H1 (cell line): ENCODE results near the gene SEMA3E. TPM values are rescaled to one million over a fixed set of nuclear protein-coding genes. Genes with fewer than 3 reads are reported as not detected.

Source experiments
- CTCF ChIA-PET: fragments of 300-600 bp; sonication (Branson Sonifier 250); formaldehyde crosslinking; loops from one replicate; lab custom pipeline; 2021; ENCODE audit not compliant: partially characterized antibody; lab: Charles Lee
- POLR2A ChIA-PET: fragments of 300-600 bp; sonication (Branson Sonifier 250); formaldehyde crosslinking; loops from one replicate; lab custom pipeline; 2021; ENCODE audit warnings: inconsistent platforms; ENCODE audit not compliant: partially characterized antibody; lab: Charles Lee
- DNase-seq, 2 experiments: peaks; one replicate each; pipeline versions ENCODE4 v3.0.0 to v3.0.0-alpha.2; 2010 to 2022; ENCODE audit warnings: low spot score in 2 of 2, low read depth in 1 of 2, mixed read lengths in 1 of 2
- FAIRE-seq: peaks from 2 replicates; lab custom pipeline; 2011; peaks lifted over from hg19 to GRCh38; lab: Jason Lieb, UNC
- H2AFZ ChIP-seq: 2 replicates; pipeline ENCODE4 v1.8.1; 2012; ENCODE audit warnings: low read length, inconsistent platforms
- H2AK5ac ChIP-seq: 2 replicates; pipeline ENCODE4 v1.6.1; 2013; ENCODE audit warnings: low read depth, low read length
- H2BK120ac ChIP-seq: replicated peaks from 2 replicates; pipeline ENCODE3; 2013; ENCODE audit warnings: low read depth, low read length, inconsistent platforms
- H2BK12ac ChIP-seq: 2 replicates; pipeline ENCODE4 v1.6.1; 2013; ENCODE audit warnings: low read depth, low read length
- H2BK15ac ChIP-seq: 2 replicates; pipeline ENCODE4 v1.6.1; 2013; ENCODE audit warnings: low read length
- H2BK20ac ChIP-seq: 2 replicates; pipeline ENCODE4 v1.6.1; 2013; ENCODE audit warnings: low read length
- H2BK5ac ChIP-seq: 2 replicates; pipeline ENCODE4 v1.6.1; 2013; ENCODE audit warnings: low read depth, low read length
- H3K14ac ChIP-seq: 2 replicates; pipeline ENCODE4 v1.6.1; 2013; ENCODE audit warnings: inconsistent platforms; ENCODE audit not compliant: insufficient read length
- H3K18ac ChIP-seq: 2 replicates; pipeline ENCODE4 v1.6.1; 2013; ENCODE audit warnings: low read length; ENCODE audit errors: extremely low read depth
- H3K23ac ChIP-seq: 2 replicates; pipeline ENCODE4 v1.6.1; 2013; ENCODE audit warnings: inconsistent platforms; ENCODE audit not compliant: insufficient read length
- H3K23me2 ChIP-seq: 2 replicates; pipeline ENCODE4 v1.6.1; 2013; ENCODE audit warnings: low read depth, low read length
- H3K27ac ChIP-seq: 2 replicates; pipeline ENCODE4 v1.6.1; 2011; ENCODE audit warnings: low read depth, low read length, inconsistent platforms
- H3K27me3 ChIP-seq, 4 experiments: replicated peaks in 1 of 4; 1 replicate in 1 of 4; 2 replicates in 3 of 4; pipeline versions ENCODE4 v1.6.1 to v1.8.1; 2011 to 2013; ENCODE audit warnings: low read length in 3 of 4, mild to moderate bottlenecking in 3 of 4, inconsistent platforms in 2 of 4, mixed read lengths in 2 of 4, moderate library complexity in 1 of 4; ENCODE audit not compliant: control insufficient read depth in 3 of 4, insufficient read depth in 3 of 4; ENCODE audit errors: extremely low read depth in 1 of 4
- H3K36me3 ChIP-seq, 4 experiments: 2 replicates each; pipeline versions ENCODE4 v1.6.1 to v1.8.1; 2011 to 2013; ENCODE audit warnings: mild to moderate bottlenecking in 4 of 4, low read length in 3 of 4, moderate library complexity in 2 of 4, control low read depth in 1 of 4, inconsistent platforms in 1 of 4; ENCODE audit not compliant: insufficient read depth in 4 of 4, control insufficient read depth in 2 of 4
- H3K4ac ChIP-seq: replicated peaks from 2 replicates; pipeline ENCODE3; 2013; ENCODE audit warnings: low read length, low read depth, mixed read lengths, inconsistent platforms; ENCODE audit not compliant: insufficient read length
- H3K4me1 ChIP-seq, 4 experiments: replicated peaks in 1 of 4; 1 replicate in 1 of 4; 2 replicates in 3 of 4; pipeline versions ENCODE4 v1.6.1 to v1.8.1; 2011 to 2013; ENCODE audit warnings: low read length in 3 of 4, inconsistent platforms in 2 of 4, mixed read lengths in 1 of 4; ENCODE audit not compliant: insufficient read depth in 4 of 4, control insufficient read depth in 3 of 4
- H3K4me2 ChIP-seq, 2 experiments: 2 replicates each; pipeline versions ENCODE4 v1.6.1 to v1.8.1; 2011 to 2013; ENCODE audit warnings: low read depth in 2 of 2, low read length in 2 of 2, control low read depth in 1 of 2, inconsistent platforms in 1 of 2, mild to moderate bottlenecking in 1 of 2; ENCODE audit not compliant: insufficient read depth in 1 of 2
- H3K4me3 ChIP-seq, 4 experiments: fragments of 200-600, 300-600 bp in 1 of 4; sonication (generic), shearing (Covaris generic), sonication (Bioruptor Twin) in 1 of 4; 2 replicates each; pipeline versions ENCODE4 v1.5.1 to v1.8.1; 2011 to 2016; ENCODE audit warnings: low read length in 4 of 4, low read depth in 3 of 4, control low read depth in 2 of 4, inconsistent platforms in 2 of 4, mild to moderate bottlenecking in 2 of 4, mixed read lengths in 1 of 4, moderate library complexity in 1 of 4; ENCODE audit not compliant: insufficient read depth in 2 of 4; ENCODE audit errors: extremely low read depth in 1 of 4
- H3K56ac ChIP-seq: replicated peaks from 2 replicates; pipeline ENCODE3; 2013; ENCODE audit warnings: low read depth, mild to moderate bottlenecking, mixed read lengths, low read length, inconsistent platforms; ENCODE audit not compliant: insufficient read length
- H3K79me1 ChIP-seq: 2 replicates; pipeline ENCODE4 v1.6.1; 2013; ENCODE audit warnings: low read depth, low read length, control low read depth
- H3K79me2 ChIP-seq, 2 experiments: 2 replicates each; pipeline versions ENCODE4 v1.6.1 to v1.8.1; 2012 to 2013; ENCODE audit warnings: low read length in 2 of 2, mild to moderate bottlenecking in 2 of 2, inconsistent platforms in 1 of 2; ENCODE audit not compliant: insufficient read depth in 2 of 2, control insufficient read depth in 1 of 2
- H3K9ac ChIP-seq, 4 experiments: replicated peaks in 1 of 4; 1 replicate in 1 of 4; 2 replicates in 3 of 4; pipeline versions ENCODE4 v1.6.1 to v1.8.1; 2011 to 2013; ENCODE audit warnings: low read depth in 3 of 4, low read length in 3 of 4, control low read depth in 2 of 4, mild to moderate bottlenecking in 2 of 4, moderate library complexity in 2 of 4, inconsistent platforms in 1 of 4; ENCODE audit errors: extremely low read depth in 1 of 4
- H3K9me3 ChIP-seq, 2 experiments: 2 replicates each; pipeline versions ENCODE4 v1.6.1 to v1.8.1; 2012 to 2013; ENCODE audit warnings: mild to moderate bottlenecking in 2 of 2, moderate library complexity in 2 of 2, control low read depth in 1 of 2, inconsistent platforms in 1 of 2, low read depth in 1 of 2, low read length in 1 of 2, mixed read lengths in 1 of 2; ENCODE audit not compliant: insufficient read depth in 2 of 2
- H4K20me1 ChIP-seq, 2 experiments: replicated peaks in 1 of 2; 2 replicates each; pipeline versions ENCODE3 to v1.8.1; 2011 to 2013; ENCODE audit warnings: inconsistent platforms in 2 of 2, low read length in 2 of 2, mild to moderate bottlenecking in 1 of 2; ENCODE audit not compliant: insufficient read depth in 2 of 2, control insufficient read depth in 1 of 2
- H4K5ac ChIP-seq: 2 replicates; pipeline ENCODE4 v1.6.1; 2013; ENCODE audit warnings: low read length, low read depth, mixed read lengths, inconsistent platforms; ENCODE audit not compliant: insufficient read length
- H4K8ac ChIP-seq: 2 replicates; pipeline ENCODE4 v1.8.0; 2013; ENCODE audit warnings: mild to moderate bottlenecking, moderate library complexity, low read length, inconsistent platforms; ENCODE audit not compliant: insufficient read depth; ENCODE audit errors: extremely low read depth
- H4K91ac ChIP-seq: replicated peaks from 2 replicates; pipeline ENCODE3; 2013; ENCODE audit warnings: low read length, mixed read lengths, inconsistent platforms; ENCODE audit not compliant: insufficient read length
- ATF3 ChIP-seq: IDR thresholded peaks from 2 replicates; pipeline ENCODE4 v1.6.1; 2011; ENCODE audit warnings: low read depth, mild to moderate bottlenecking, low read length; ENCODE audit not compliant: insufficient read depth
- CTCF ChIP-seq, 3 experiments: IDR thresholded peaks; 1 replicate in 2 of 3; 2 replicates in 1 of 3; pipeline versions ENCODE4 v1.5.1 to v1.6.1; 2011; ENCODE audit warnings: low read length in 3 of 3, mild to moderate bottlenecking in 3 of 3, inconsistent platforms in 2 of 3, low read depth in 1 of 3, moderate library complexity in 1 of 3; ENCODE audit not compliant: insufficient read depth in 1 of 3; ENCODE audit errors: control extremely low read depth in 1 of 3
- JUND ChIP-seq: IDR thresholded peaks from 2 replicates; pipeline ENCODE4 v1.6.1; 2011; ENCODE audit warnings: mild to moderate bottlenecking, improper control_type of control experiment, low read length
- MAX ChIP-seq: IDR thresholded peaks from 2 replicates; pipeline ENCODE4 v1.6.1; 2012; ENCODE audit warnings: inconsistent platforms
- NRF1 ChIP-seq: IDR thresholded peaks from 2 replicates; pipeline ENCODE4 v1.6.1; 2011; ENCODE audit warnings: mild to moderate bottlenecking, low read depth, low read length, improper control_type of control experiment
- PHF8 ChIP-seq: fragments of 200-600 bp; sonication (generic); conservative IDR thresholded peaks from 2 replicates; pipeline ENCODE4 v1.7.1; 2012; ENCODE audit warnings: low read depth, mild to moderate bottlenecking, inconsistent platforms, low read length, moderate library complexity
- SIN3A ChIP-seq, 2 experiments: IDR thresholded peaks in 1 of 2; conservative IDR thresholded peaks in 1 of 2; 2 replicates each; pipeline ENCODE4 v1.6.1; 2011 to 2012; ENCODE audit warnings: low read length in 2 of 2, improper control_type of control experiment in 1 of 2, low read depth in 1 of 2, mild to moderate bottlenecking in 1 of 2
- SIRT6 ChIP-seq: IDR thresholded peaks from one replicate; pipeline ENCODE4 v1.7.1; 2012; ENCODE audit warnings: low read length, inconsistent platforms
- SUZ12 ChIP-seq: fragments of 200-600 bp; sonication (generic); IDR thresholded peaks from 2 replicates; pipeline ENCODE4 v1.6.1; 2012; ENCODE audit warnings: mild to moderate bottlenecking, inconsistent platforms, low read length, moderate library complexity, mixed read lengths
- WGBS, 2 experiments: shearing (Covaris generic) in 1 of 2; methylation state at CpG; one replicate each; pipeline versions ENCODE4 v1.1.6 to v1.1.7; 2013 to 2015; ENCODE audit warnings: low lambda C conversion rate in 2 of 2, mixed read lengths in 2 of 2, inconsistent platforms in 1 of 2, low coverage in 1 of 2, missing lambda C conversion rate in 1 of 2; ENCODE audit not compliant: insufficient replicate concordance in 2 of 2, insufficient coverage in 1 of 2, insufficient read length in 1 of 2; ENCODE audit errors: extremely low coverage in 1 of 2, missing lambda C conversion rate in 1 of 2; 5-methylcytosine and 5-hydroxymethylcytosine counted together
- polyA plus RNA-seq, 7 experiments: library from polyadenylated mRNA; depleted of rRNA in 3 of 7; stranded (reverse) in 5 of 7; unstranded in 2 of 7; fragments of >200 nt in 5 of 7; fragments of 200-250 nt in 2 of 7; gene quantifications; 1 replicate in 5 of 7; 2 replicates in 1 of 7; 4 replicates in 1 of 7; pipeline versions ENCODE4 v1.2.1 to v1.2.3, GENCODE V29; 2011 to 2013; ENCODE audit warnings: missing spikeins in 2 of 7, mixed read lengths in 2 of 7
- total RNA-seq: library from RNA; stranded (reverse); fragmentation: NEBNext Ultra II Directional; extraction: Animal tissue kit (Norgen Biotek cat#: 25700); gene quantifications from 2 replicates; pipeline ENCODE4 v1.2.1, GENCODE V29; 2021

The SEMA3E gene
- total and polyA plus RNA-seq, 2 of the 8 experiments (the other 6 are each of a cell fraction or from before 2014, with no cell fraction given) = 0.93 to 0.94 TPM

GRCh38 chr7:83455612-83456011, 193.3 kb downstream of the SEMA3E start:
- ChIA-PET CTCF (interaction anchor here (0.8 to 1.9 kb wide), 5 partner anchors 9 to 57 kb away, joined by 3 to 4 read pairs (median 3); no protein-coding TSS in a partner anchor), POLR2A (interaction anchor here (0.8 to 17.7 kb wide), 5 partner anchors 9 to 40 kb away, joined by 3 to 135 read pairs (median 4); no protein-coding TSS in a partner anchor)
- H3K36me3 ChIP-seq = peaks cover 0 to 4% (median 0%) of the 10 kb centered on the region in 4 experiments; a peak in 1 of 8 replicates
- H3K23me2 ChIP-seq = no peaks in the 10 kb centered on the region
- H4K8ac ChIP-seq = no peak overlapping the region
- peaks cover 0 to 32% (median 17%) of the 10 kb centered on the region in 4 experiments; a peak in 5 of 7 replicates for H3K4me1 ChIP-seq
- H2BK20ac ChIP-seq = peak overlapping the region; percentile 28; the same call in 1 of the 2 replicates
- no peak overlapping the region for H3K56ac ChIP-seq
- no peak for FAIRE-seq
- H3K9me3 ChIP-seq = no peaks in the 10 kb centered on the region
- H2BK120ac ChIP-seq = no peak overlapping the region
- H3K9ac ChIP-seq = no peak overlapping the region
- 78% methylated on average over 5 of the region's 5 CpGs; no CpG with 5 or more reads in 1 of the 2 experiments for WGBS, 2 experiments
- no peak for DNase-seq
- H3K4me2 ChIP-seq = no peak overlapping the region; a peak in 1 of 4 replicates
- no peaks in the 10 kb centered on the region for H4K20me1 ChIP-seq
- H3K14ac ChIP-seq = no peak overlapping the region
- H2BK5ac ChIP-seq = peak overlapping the region; percentile 55; the same call in 1 of the 2 replicates
- no peak overlapping the region for H3K23ac ChIP-seq
- peak overlapping the region; percentile 36 for H4K91ac ChIP-seq
- H2BK15ac ChIP-seq = no peak overlapping the region
- H3K18ac ChIP-seq = peak overlapping the region; percentile 64; the same call in 1 of the 2 replicates
- H3K79me1 ChIP-seq = peaks cover 2% of the 10 kb centered on the region; the same call in 1 of the 2 replicates
- H2BK12ac ChIP-seq = peak overlapping the region; percentile 70
- no peak overlapping the region for H3K27ac ChIP-seq
- no peak overlapping the region for H3K4ac ChIP-seq
- no peak overlapping the region for H2AK5ac ChIP-seq
- no peak overlapping the region for H2AFZ ChIP-seq
- H3K27me3 ChIP-seq = no peaks in the 10 kb centered on the region
- H3K79me2 ChIP-seq = peaks cover 0 to 18% of the 10 kb centered on the region in 2 experiments; a peak in 2 of 4 replicates
- H3K4me3 ChIP-seq = no peak overlapping the region
- no peak overlapping the region for H4K5ac ChIP-seq
- TF ChIP-seq SUZ12 (no peak), SIN3A (conservative IDR thresholded peaks at IDR 0.05 in 1 of 2, IDR thresholded peaks at IDR 0.05 in 1 of 2; ENCODE audit: low read depth in 1 of 2, low read length in 2 of 2) (0 out of 4 replicates have a peak, but pooled peaks of 1 of the 2 experiments have one; percentile 48), MAX (peak; percentile 40; the same call in 1 of the 2 replicates), JUND (no peak), SIRT6 (no peak), PHF8 (no peak), NRF1 (no peak), CTCF (IDR thresholded peaks at IDR 0.05; ENCODE audit: control extremely low read depth in 1 of 3, insufficient read depth in 1 of 3, low read depth in 1 of 3, low read length in 3 of 3) (0 out of 4 replicates have a peak, but pooled peaks of 1 of the 3 experiments have one; percentile 4), ATF3 (no peak)
